Thoracic aorta (tissue), 2 donors: ENCODE results near the gene IQSEC2. TPM values are rescaled to one million over a fixed set of nuclear protein-coding genes. Genes with fewer than 3 reads are reported as not detected.

ENCODE experiments used
- ATAC-seq: fragments of 150-250 bp; one replicate; pipeline ENCODE4 v1.8.0; 2017; ENCODE audit warnings: low read depth; ENCODE audit not compliant: insufficient number of reproducible peaks, low FRiP score
- DNase-seq: peaks from one replicate; pipeline ENCODE4 v3.0.0-alpha.2; 2020; ENCODE audit warnings: low spot score
- H3K27ac ChIP-seq, 2 donors: fragments of 200-600 bp; sonication (generic); 1 replicate in 1 of 2; 2 replicates in 1 of 2; pipeline ENCODE4 v1.5.1; 2016; ENCODE audit warnings: mild to moderate bottlenecking in 2 of 2, moderate library complexity in 2 of 2
- H3K27me3 ChIP-seq: fragments of 200-600 bp; sonication (generic); replicated peaks from 2 replicates; pipeline ENCODE4 v1.6.0; 2016; ENCODE audit warnings: mild to moderate bottlenecking; ENCODE audit not compliant: insufficient read depth
- H3K36me3 ChIP-seq: fragments of 200-600 bp; sonication (generic); one replicate; pipeline ENCODE4 v1.5.1; 2016
- H3K4me1 ChIP-seq, 2 donors: fragments of 200-600 bp; sonication (generic); 1 replicate in 1 of 2; 2 replicates in 1 of 2; pipeline versions ENCODE4 v1.5.1 to v1.6.0; 2016; ENCODE audit warnings: low read depth in 2 of 2, mild to moderate bottlenecking in 1 of 2; ENCODE audit not compliant: control insufficient read depth in 1 of 2
- H3K4me3 ChIP-seq: fragments of 200-600 bp; sonication (generic); 2 replicates; pipeline ENCODE4 v1.5.1; 2016; ENCODE audit warnings: mild to moderate bottlenecking
- H3K9me3 ChIP-seq: fragments of 200-600 bp; sonication (generic); 2 replicates; pipeline ENCODE4 v1.5.1; 2016
- total RNA-seq, 2 donors: library from RNA; depleted of rRNA; stranded (reverse); fragments of >200 nt; gene quantifications; one replicate each; pipeline versions ENCODE4 v1.1.0 to v1.2.3, GENCODE V29; 2016
- TF ChIP-seq, protein P1 (sequence below): fragments of 200-600 bp; sonication (generic); IDR thresholded peaks from one replicate; pipeline ENCODE4 v1.5.1; 2019; ENCODE audit warnings: antibody characterized with exemption

IQSEC2 gene
- total RNA-seq, 2 donors from 2014 or later = 12.2 to 21.1 TPM

DNA sequence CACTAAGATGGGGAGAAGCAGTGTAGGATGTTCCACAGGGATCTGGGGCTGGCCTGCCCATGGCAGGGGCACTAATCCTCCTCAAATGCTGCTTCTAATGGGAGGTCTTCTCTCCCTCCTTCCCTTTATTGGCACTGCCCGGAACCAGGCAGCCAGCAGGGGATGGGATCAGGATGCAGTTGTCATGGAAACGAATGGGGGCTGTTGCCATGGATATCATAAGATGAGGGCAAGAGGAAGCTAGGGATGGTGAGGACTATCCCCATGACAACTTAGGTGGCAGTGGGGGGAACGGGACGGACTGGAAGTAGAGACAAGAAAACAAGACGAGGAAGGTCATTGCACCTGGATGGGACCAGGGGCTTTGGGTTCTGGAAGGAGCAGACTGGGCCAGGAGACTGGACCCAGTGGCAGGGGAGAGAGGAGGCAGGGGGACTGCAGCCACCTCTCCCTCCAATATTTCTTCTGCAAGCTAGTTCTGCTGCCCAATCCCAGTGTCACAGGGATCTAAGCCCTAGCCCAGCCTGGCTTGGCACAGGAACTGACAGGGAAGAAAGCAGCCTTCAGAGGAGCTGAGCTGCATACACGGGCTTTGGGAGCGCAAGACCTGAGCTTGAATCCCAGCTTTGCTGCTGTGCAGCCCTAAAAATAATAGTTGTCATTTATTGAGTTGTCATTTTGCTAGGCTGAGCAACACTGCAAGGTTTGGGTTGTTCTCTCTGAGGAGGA is 19.0 kb downstream of the IQSEC2 start:
- Histone ChIP-seq H3K27me3 (no peaks in the 10 kb centered on the region), H3K4me1 (no peaks in the 10 kb centered on the region), H3K4me3 (no peak overlapping the region), H3K27ac (no peak overlapping the region), H3K36me3 (no peaks in the 10 kb centered on the region), H3K9me3 (no peaks in the 10 kb centered on the region)
- ATAC-seq (no peak), DNase-seq (no peak)
- TF ChIP-seq, protein P1, sequence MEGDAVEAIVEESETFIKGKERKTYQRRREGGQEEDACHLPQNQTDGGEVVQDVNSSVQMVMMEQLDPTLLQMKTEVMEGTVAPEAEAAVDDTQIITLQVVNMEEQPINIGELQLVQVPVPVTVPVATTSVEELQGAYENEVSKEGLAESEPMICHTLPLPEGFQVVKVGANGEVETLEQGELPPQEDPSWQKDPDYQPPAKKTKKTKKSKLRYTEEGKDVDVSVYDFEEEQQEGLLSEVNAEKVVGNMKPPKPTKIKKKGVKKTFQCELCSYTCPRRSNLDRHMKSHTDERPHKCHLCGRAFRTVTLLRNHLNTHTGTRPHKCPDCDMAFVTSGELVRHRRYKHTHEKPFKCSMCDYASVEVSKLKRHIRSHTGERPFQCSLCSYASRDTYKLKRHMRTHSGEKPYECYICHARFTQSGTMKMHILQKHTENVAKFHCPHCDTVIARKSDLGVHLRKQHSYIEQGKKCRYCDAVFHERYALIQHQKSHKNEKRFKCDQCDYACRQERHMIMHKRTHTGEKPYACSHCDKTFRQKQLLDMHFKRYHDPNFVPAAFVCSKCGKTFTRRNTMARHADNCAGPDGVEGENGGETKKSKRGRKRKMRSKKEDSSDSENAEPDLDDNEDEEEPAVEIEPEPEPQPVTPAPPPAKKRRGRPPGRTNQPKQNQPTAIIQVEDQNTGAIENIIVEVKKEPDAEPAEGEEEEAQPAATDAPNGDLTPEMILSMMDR = no peak

- DNase-seq (no peak), ATAC-seq (no peak)
- Histone ChIP-seq H3K27ac (no peak overlapping the region), H3K4me3 (no peak overlapping the region), H3K9me3 (no peaks in the 10 kb centered on the region), H3K27me3 (no peaks in the 10 kb centered on the region), H3K36me3 (no peaks in the 10 kb centered on the region), H3K4me1 (no peaks in the 10 kb centered on the region)
- TF ChIP-seq, protein P1 = no peak
Observed at GRCh38 chrX:53261355-53261972, 19.9 kb downstream of the IQSEC2 start.

DNA sequence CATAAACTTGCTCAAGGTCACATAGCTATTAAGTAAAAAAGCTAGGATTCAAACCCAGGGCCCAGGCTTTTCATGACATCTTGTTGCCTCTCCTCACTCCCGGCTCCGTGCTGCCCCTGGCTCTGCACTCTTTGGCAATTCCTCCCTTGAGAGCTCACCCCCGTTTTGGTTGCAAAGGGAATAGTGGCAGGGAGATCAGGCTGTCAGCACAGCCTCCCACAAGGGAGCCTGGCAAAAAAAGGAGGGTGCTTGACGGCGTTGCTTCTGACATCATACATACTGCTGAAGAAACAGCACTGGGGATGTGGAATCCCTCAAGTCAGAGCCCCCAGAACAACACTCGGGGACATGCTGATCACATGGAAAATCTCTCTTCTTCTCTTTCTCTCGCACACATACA is 20.5 kb downstream of the IQSEC2 start:
- DNase-seq (no peak), ATAC-seq (no peak)
- no peaks in the 10 kb centered on the region for H3K36me3 ChIP-seq
- H3K27ac ChIP-seq = no peak overlapping the region
- no peaks in the 10 kb centered on the region for H3K9me3 ChIP-seq
- H3K4me3 ChIP-seq = no peak overlapping the region
- TF ChIP-seq, protein P1 = no peak
- H3K27me3 ChIP-seq = no peaks in the 10 kb centered on the region
- H3K4me1 ChIP-seq = no peaks in the 10 kb centered on the region

DNA sequence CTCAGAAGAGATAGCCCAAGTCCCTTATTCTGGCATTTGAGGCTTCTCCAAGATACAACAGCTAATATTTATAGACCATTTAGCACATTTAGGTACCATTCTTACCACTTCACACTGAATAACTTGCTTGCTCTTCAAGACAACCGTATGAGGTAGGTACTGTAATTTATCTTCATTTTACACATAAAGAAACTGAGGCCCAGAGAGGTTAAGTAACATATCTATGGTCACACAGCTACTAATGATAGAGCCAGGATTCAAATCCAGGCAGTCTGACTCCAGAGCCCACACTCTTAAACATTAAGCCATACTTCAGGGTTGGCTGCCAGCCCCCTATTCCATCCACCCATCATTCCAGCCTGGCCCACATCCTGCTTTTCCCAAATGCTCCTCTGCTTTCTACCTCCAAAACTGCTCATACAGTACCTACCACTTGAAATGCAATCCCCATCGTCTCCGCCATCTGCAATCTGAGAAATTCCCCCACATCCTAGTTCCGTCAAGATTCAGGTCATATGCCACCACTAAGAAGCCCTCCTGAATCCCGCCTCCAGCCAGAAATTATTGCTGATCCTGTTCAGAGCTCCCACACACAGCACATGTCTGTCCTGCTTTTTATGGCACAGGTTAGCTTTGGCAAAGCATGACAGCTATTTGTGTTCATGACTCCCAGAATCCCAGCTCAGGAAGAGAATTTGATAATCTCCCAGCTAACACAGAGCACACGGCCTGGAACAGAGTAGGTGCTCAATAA is 23.5 kb downstream of the IQSEC2 start:
- Histone ChIP-seq H3K27ac (no peak overlapping the region), H3K4me3 (no peak overlapping the region), H3K27me3 (no peaks in the 10 kb centered on the region), H3K9me3 (no peaks in the 10 kb centered on the region), H3K36me3 (no peaks in the 10 kb centered on the region), H3K4me1 (no peaks in the 10 kb centered on the region)
- TF ChIP-seq, protein P1 = no peak
- DNase-seq = no peak
- ATAC-seq = no peak

DNA sequence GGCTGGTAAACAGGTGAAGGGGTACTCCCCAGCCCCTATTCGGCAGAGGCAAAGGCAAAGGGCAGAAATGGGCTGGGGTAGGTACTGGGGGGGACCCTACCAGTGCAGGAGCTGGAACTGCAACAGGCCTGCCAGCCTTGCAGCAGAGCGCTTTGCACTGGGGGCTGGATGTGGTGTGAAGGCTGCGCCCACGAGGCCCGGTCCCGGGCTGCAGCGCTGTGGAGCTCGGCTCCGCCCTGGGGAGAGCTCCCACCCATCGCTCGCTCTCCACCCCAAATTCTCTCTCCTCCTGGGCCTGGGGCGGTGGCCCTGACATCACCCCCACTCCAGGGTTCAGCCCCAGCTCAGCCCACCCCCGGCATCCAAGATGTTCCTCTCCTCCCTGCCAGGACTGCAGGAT is 24.2 kb downstream of the IQSEC2 start:
- no peaks in the 10 kb centered on the region for H3K36me3 ChIP-seq
- no peak for ATAC-seq

More for the DNA sequence above, 24.2 kb downstream of the IQSEC2 start:
- Histone ChIP-seq H3K27me3 (no peaks in the 10 kb centered on the region), H3K9me3 (no peaks in the 10 kb centered on the region), H3K27ac (no peak overlapping the region), H3K4me1 (no peaks in the 10 kb centered on the region), H3K4me3 (no peak overlapping the region)
- no peak for DNase-seq
- TF ChIP-seq, protein P1 = no peak
